Measurements from ENCODE around the gene ALK. TPM values are rescaled to one million over a fixed set of nuclear protein-coding genes. Genes with fewer than 3 reads are reported as not detected.

ALK gene
- total RNA-seq, 2 donors from 2014 or later: 0.37 TPM; not detected in 1

GRCh38 chr2:29576231-29576630, 345.2 kb downstream of the ALK start:
- intact Hi-C loops (cut with DNase I): no loop called here
- no peak for DNase-seq (ENCODE audit: low spot score)

- DNase-seq (ENCODE audit: low spot score): no peak
- intact Hi-C loops (cut with DNase I): no loop called here
Observed at GRCh38 chr2:29575370-29575890, 346.0 kb downstream of the ALK start.

- DNase-seq (ENCODE audit: low spot score): no peak
- intact Hi-C loops (cut with DNase I): no loop called here
Observed at GRCh38 chr2:29573612-29574011, 347.8 kb downstream of the ALK start.

GRCh38 chr2:29573147-29573546, 348.2 kb downstream of the ALK start:
- DNase-seq (ENCODE audit: low spot score): no peak
- intact Hi-C loops (cut with DNase I): no loop called here

GRCh38 chr2:29570539-29570938, 350.8 kb downstream of the ALK start:
- intact Hi-C loops (cut with DNase I): no loop called here

GRCh38 chr2:29567906-29568520, 353.4 kb downstream of the ALK start:
- intact Hi-C loops (cut with DNase I): no loop called here
- DNase-seq (ENCODE audit: low spot score): no peak

More at GRCh38 chr2:29570539-29570938, 350.8 kb downstream of the ALK start:
- no peak for DNase-seq (ENCODE audit: low spot score)

- intact Hi-C loops (cut with DNase I): no loop called here
- no peak for DNase-seq (ENCODE audit: low spot score)
Observed at GRCh38 chr2:29563697-29564096, 357.7 kb downstream of the ALK start.

- DNase-seq (ENCODE audit: low spot score): no peak
- intact Hi-C loops (cut with DNase I): no loop called here
Observed at GRCh38 chr2:29562896-29563295, 358.5 kb downstream of the ALK start.

GRCh38 chr2:29562319-29562718, 359.1 kb downstream of the ALK start:
- DNase-seq (ENCODE audit: low spot score): no peak

GRCh38 chr2:29561628-29562027, 359.8 kb downstream of the ALK start:
- intact Hi-C loops (cut with DNase I): no loop called here
- DNase-seq (ENCODE audit: low spot score): no peak

More at GRCh38 chr2:29562319-29562718, 359.1 kb downstream of the ALK start:
- intact Hi-C loops (cut with DNase I): no loop called here

GRCh38 chr2:29561181-29561580, 360.2 kb downstream of the ALK start:
- intact Hi-C loops (cut with DNase I): no loop called here
- DNase-seq (ENCODE audit: low spot score): no peak

- DNase-seq (ENCODE audit: low spot score): no peak
- intact Hi-C loops (cut with DNase I): no loop called here
Observed at GRCh38 chr2:29560566-29560965, 360.8 kb downstream of the ALK start.

- intact Hi-C loops (cut with DNase I): no loop called here
- DNase-seq (ENCODE audit: low spot score): no peak
Observed at GRCh38 chr2:29560030-29560429, 361.4 kb downstream of the ALK start.

- intact Hi-C loops (cut with DNase I): no loop called here
- DNase-seq (ENCODE audit: low spot score): no peak
Observed at GRCh38 chr2:29559578-29559977, 361.8 kb downstream of the ALK start.

- DNase-seq (ENCODE audit: low spot score): no peak
- intact Hi-C loops (cut with DNase I): no loop called here
Observed at GRCh38 chr2:29558097-29558496, 363.3 kb downstream of the ALK start.

- DNase-seq (ENCODE audit: low spot score): no peak
Observed at GRCh38 chr2:29557268-29557667, 364.1 kb downstream of the ALK start.

GRCh38 chr2:29549069-29549380, 372.4 kb downstream of the ALK start:
- no peak for DNase-seq (ENCODE audit: low spot score)
- intact Hi-C loops (cut with DNase I): no loop called here

More at GRCh38 chr2:29557268-29557667, 364.1 kb downstream of the ALK start:
- intact Hi-C loops (cut with DNase I): no loop called here

- DNase-seq (ENCODE audit: low spot score): no peak
- intact Hi-C loops (cut with DNase I): no loop called here
Observed at GRCh38 chr2:29544917-29545316, 376.5 kb downstream of the ALK start.

GRCh38 chr2:29544031-29544430, 377.4 kb downstream of the ALK start:
- intact Hi-C loops (cut with DNase I): no loop called here
- DNase-seq (ENCODE audit: low spot score): no peak

- intact Hi-C loops (cut with DNase I): no loop called here
- DNase-seq (ENCODE audit: low spot score): no peak
Observed at GRCh38 chr2:29535188-29535587, 386.2 kb downstream of the ALK start.

- intact Hi-C loops (cut with DNase I): no loop called here
Observed at GRCh38 chr2:29532436-29532835, 388.9 kb downstream of the ALK start.

GRCh38 chr2:29531626-29532025, 389.8 kb downstream of the ALK start:
- intact Hi-C loops (cut with DNase I): no loop called here
- DNase-seq (ENCODE audit: low spot score): no peak

More at GRCh38 chr2:29532436-29532835, 388.9 kb downstream of the ALK start:
- DNase-seq (ENCODE audit: low spot score): no peak
